Parathyroid adenoma (tissue), 2 donors: ENCODE results near the gene MCC.

Source experiments
- H2AFZ ChIP-seq: fragments of 300-600 bp; sonication (generic); one replicate; pipeline ENCODE4 v1.7.0; 2017; ENCODE audit warnings: antibody characterized with exemption, mild to moderate bottlenecking
- H3K27ac ChIP-seq: fragments of 300-600 bp; sonication (generic); one replicate; pipeline ENCODE4 v1.7.0; 2017
- H3K27me3 ChIP-seq: fragments of 300-600 bp; sonication (generic); one replicate; pipeline ENCODE4 v1.7.0; 2017; ENCODE audit warnings: low read length; ENCODE audit not compliant: control insufficient read depth, insufficient read depth
- H3K36me3 ChIP-seq: fragments of 300-600 bp; sonication (generic); one replicate; pipeline ENCODE4 v1.7.0; 2017; ENCODE audit warnings: low read length; ENCODE audit not compliant: control insufficient read depth, insufficient read depth
- H3K4me1 ChIP-seq: fragments of 300-600 bp; sonication (generic); one replicate; pipeline ENCODE4 v1.7.0; 2017; ENCODE audit warnings: control low read depth
- H3K4me2 ChIP-seq: fragments of 300-600 bp; sonication (generic); one replicate; pipeline ENCODE4 v1.7.0; 2017; ENCODE audit warnings: low read length
- H3K4me3 ChIP-seq: fragments of 300-600 bp; sonication (generic); one replicate; pipeline ENCODE4 v1.7.0; 2017; ENCODE audit warnings: low read depth, low read length
- H3K79me2 ChIP-seq: fragments of 300-600 bp; sonication (generic); one replicate; pipeline ENCODE4 v1.7.0; 2017; ENCODE audit warnings: control low read depth
- H3K9ac ChIP-seq: fragments of 300-600 bp; sonication (generic); one replicate; pipeline ENCODE4 v1.7.0; 2017; ENCODE audit warnings: mild to moderate bottlenecking
- H3K9me3 ChIP-seq: fragments of 300-600 bp; sonication (generic); one replicate; pipeline ENCODE4 v1.7.0; 2017; ENCODE audit warnings: low read length; ENCODE audit not compliant: control insufficient read depth
- TF ChIP-seq, protein P1 (sequence below): fragments of 300-600 bp; sonication (generic); IDR thresholded peaks from one replicate; pipeline ENCODE4 v1.7.0; 2017; ENCODE audit warnings: antibody characterized with exemption, mild to moderate bottlenecking
- donor health status: primary hyperparathyroidism.

The MCC gene

GRCh38 chr5:113236536-113237288, 251.5 kb downstream of the MCC start:
- no peak overlapping the region for H3K9ac ChIP-seq

DNA sequence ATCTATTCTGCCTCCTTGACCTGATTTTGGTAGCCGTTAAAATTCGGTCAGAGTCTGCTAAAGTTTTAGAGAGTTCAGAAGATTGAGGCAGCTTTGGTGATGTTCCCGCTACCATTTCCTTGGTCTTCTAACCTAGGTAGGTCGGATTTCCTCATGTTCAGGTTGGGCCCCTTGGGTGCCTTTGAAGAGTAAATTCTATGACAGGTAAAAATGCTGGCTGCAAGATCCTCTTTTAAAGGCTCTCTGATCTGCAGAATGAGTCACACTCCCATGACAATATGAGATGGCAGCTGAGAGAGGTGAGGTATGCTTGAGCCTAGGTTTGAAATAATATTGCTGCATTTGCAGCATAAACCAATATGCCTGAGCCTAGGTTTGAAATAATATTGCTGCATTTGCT, 252.4 kb downstream of the MCC start:
- TF ChIP-seq, protein P1, sequence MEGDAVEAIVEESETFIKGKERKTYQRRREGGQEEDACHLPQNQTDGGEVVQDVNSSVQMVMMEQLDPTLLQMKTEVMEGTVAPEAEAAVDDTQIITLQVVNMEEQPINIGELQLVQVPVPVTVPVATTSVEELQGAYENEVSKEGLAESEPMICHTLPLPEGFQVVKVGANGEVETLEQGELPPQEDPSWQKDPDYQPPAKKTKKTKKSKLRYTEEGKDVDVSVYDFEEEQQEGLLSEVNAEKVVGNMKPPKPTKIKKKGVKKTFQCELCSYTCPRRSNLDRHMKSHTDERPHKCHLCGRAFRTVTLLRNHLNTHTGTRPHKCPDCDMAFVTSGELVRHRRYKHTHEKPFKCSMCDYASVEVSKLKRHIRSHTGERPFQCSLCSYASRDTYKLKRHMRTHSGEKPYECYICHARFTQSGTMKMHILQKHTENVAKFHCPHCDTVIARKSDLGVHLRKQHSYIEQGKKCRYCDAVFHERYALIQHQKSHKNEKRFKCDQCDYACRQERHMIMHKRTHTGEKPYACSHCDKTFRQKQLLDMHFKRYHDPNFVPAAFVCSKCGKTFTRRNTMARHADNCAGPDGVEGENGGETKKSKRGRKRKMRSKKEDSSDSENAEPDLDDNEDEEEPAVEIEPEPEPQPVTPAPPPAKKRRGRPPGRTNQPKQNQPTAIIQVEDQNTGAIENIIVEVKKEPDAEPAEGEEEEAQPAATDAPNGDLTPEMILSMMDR = no peak
- Histone ChIP-seq H3K27me3 (no peaks in the 10 kb centered on the region), H3K4me2 (no peak overlapping the region)

More at GRCh38 chr5:113236536-113237288, 251.5 kb downstream of the MCC start:
- H3K4me3 ChIP-seq = no peak overlapping the region
- H3K79me2 ChIP-seq = peaks cover 75% of the 10 kb centered on the region
- H3K9me3 ChIP-seq = no peaks in the 10 kb centered on the region
- H3K4me1 ChIP-seq = peaks cover 55% of the 10 kb centered on the region
- TF ChIP-seq, protein P1 = no peak
- no peak overlapping the region for H3K4me2 ChIP-seq
- no peak overlapping the region for H3K27ac ChIP-seq
- H2AFZ ChIP-seq = no peak overlapping the region
- no peaks in the 10 kb centered on the region for H3K27me3 ChIP-seq
- no peaks in the 10 kb centered on the region for H3K36me3 ChIP-seq

GRCh38 chr5:113234546-113234945, 253.7 kb downstream of the MCC start:
- Histone ChIP-seq H3K36me3 (no peaks in the 10 kb centered on the region), H3K27ac (peak overlapping the region; percentile 21), H3K79me2 (peaks cover 73% of the 10 kb centered on the region), H2AFZ (no peak overlapping the region), H3K27me3 (no peaks in the 10 kb centered on the region), H3K9ac (no peak overlapping the region), H3K9me3 (no peaks in the 10 kb centered on the region), H3K4me1 (peaks cover 59% of the 10 kb centered on the region), H3K4me2 (no peak overlapping the region), H3K4me3 (no peak overlapping the region)
- TF ChIP-seq, protein P1 = no peak

More for the DNA sequence above, 252.4 kb downstream of the MCC start:
- H3K27ac ChIP-seq = no peak overlapping the region
- no peaks in the 10 kb centered on the region for H3K9me3 ChIP-seq
- H3K4me1 ChIP-seq = peaks cover 60% of the 10 kb centered on the region
- H3K79me2 ChIP-seq = peaks cover 75% of the 10 kb centered on the region
- no peaks in the 10 kb centered on the region for H3K36me3 ChIP-seq
- no peak overlapping the region for H2AFZ ChIP-seq
- H3K4me3 ChIP-seq = no peak overlapping the region
- H3K9ac ChIP-seq = no peak overlapping the region

GRCh38 chr5:113233606-113234005, 254.6 kb downstream of the MCC start:
- no peaks in the 10 kb centered on the region for H3K27me3 ChIP-seq
- no peak overlapping the region for H3K4me2 ChIP-seq
- peaks cover 77% of the 10 kb centered on the region for H3K79me2 ChIP-seq
- H3K9me3 ChIP-seq = no peaks in the 10 kb centered on the region
- H3K4me1 ChIP-seq = peaks cover 64% of the 10 kb centered on the region
- H3K9ac ChIP-seq = no peak overlapping the region
- TF ChIP-seq, protein P1 = no peak
- H3K4me3 ChIP-seq = no peak overlapping the region
- no peak overlapping the region for H3K27ac ChIP-seq
- no peak overlapping the region for H2AFZ ChIP-seq
- H3K36me3 ChIP-seq = no peaks in the 10 kb centered on the region

GRCh38 chr5:113232667-113233066, 255.6 kb downstream of the MCC start:
- H3K4me3 ChIP-seq = no peak overlapping the region
- no peaks in the 10 kb centered on the region for H3K9me3 ChIP-seq
- H3K27ac ChIP-seq = peak overlapping the region; percentile 41
- peaks cover 59% of the 10 kb centered on the region for H3K4me1 ChIP-seq
- H3K4me2 ChIP-seq = peak overlapping the region; percentile 22
- no peaks in the 10 kb centered on the region for H3K27me3 ChIP-seq
- no peak overlapping the region for H2AFZ ChIP-seq
- H3K79me2 ChIP-seq = peaks cover 82% of the 10 kb centered on the region
- TF ChIP-seq, protein P1 = no peak
- no peaks in the 10 kb centered on the region for H3K36me3 ChIP-seq
- no peak overlapping the region for H3K9ac ChIP-seq
